Activated naive CD8-positive, alpha-beta T cell treated with anti-CD3 and anti-CD28 coated beads, Interleukin-2, amount 50 U/mL, for 24 hours (primary cell): ENCODE results near the gene HRH1.

Experiments used
- ATAC-seq: fragments of 150-1000 bp; cut with Tn5 transposase; one replicate; pipeline ENCODE4 v1.10.0; 2021
- DNase-seq: peaks from one replicate; pipeline ENCODE4 v3.0.0; 2021
- H3K27ac Mint-ChIP-seq: one replicate; pipeline ENCODE4 v1.8.0; 2021; ENCODE audit warnings: mild to moderate bottlenecking, mixed read lengths
- H3K27me3 Mint-ChIP-seq: one replicate; pipeline ENCODE4 v1.8.0; 2021; ENCODE audit warnings: mixed read lengths
- H3K36me3 Mint-ChIP-seq: one replicate; pipeline ENCODE4 v1.8.0; 2021; ENCODE audit warnings: low read depth, mixed read lengths
- H3K4me1 Mint-ChIP-seq: one replicate; pipeline ENCODE4 v1.8.0; 2021; ENCODE audit warnings: mixed read lengths
- H3K4me3 Mint-ChIP-seq: one replicate; pipeline ENCODE4 v1.8.0; 2021; ENCODE audit warnings: mild to moderate bottlenecking, moderate library complexity, mixed read lengths
- H3K9me3 Mint-ChIP-seq: one replicate; pipeline ENCODE4 v1.8.0; 2021; ENCODE audit warnings: mixed read lengths

Gene HRH1

DNA sequence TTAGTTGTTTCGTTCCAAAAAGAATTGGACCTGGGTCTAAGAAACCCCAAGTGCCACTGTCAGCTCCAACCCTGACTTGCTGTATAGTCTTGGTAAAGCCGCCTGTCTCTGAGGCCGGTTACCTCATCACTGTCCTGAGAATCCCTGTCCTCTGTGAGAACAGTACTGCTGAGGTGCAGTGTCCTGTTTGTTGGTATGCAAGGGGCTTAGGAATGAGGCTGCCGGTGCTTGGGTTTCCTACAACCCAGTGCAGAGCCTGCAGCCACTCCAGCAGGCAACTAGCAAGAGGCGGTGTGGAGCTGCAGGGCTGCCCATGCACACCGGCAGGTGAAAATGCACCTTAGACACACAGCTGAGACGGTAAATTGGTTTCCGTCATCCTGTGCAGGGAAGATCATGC lies 65.9 kb downstream of the HRH1 start:
- Mint-ChIP-seq H3K36me3 (no peaks in the 10 kb centered on the region), H3K4me3 (no peak overlapping the region), H3K27me3 (peaks cover 9% of the 10 kb centered on the region), H3K9me3 (no peaks in the 10 kb centered on the region), H3K4me1 (peaks cover 6% of the 10 kb centered on the region), H3K27ac (no peak overlapping the region)
- no peak for DNase-seq
- no peak for ATAC-seq

GRCh38 chr3:11221818-11222415 lies 67.6 kb downstream of the HRH1 start:
- Mint-ChIP-seq H3K36me3 (no peaks in the 10 kb centered on the region), H3K27me3 (peaks cover 9% of the 10 kb centered on the region), H3K4me1 (peaks cover 17% of the 10 kb centered on the region), H3K4me3 (no peak overlapping the region), H3K9me3 (no peaks in the 10 kb centered on the region), H3K27ac (no peak overlapping the region)
- DNase-seq (no peak), ATAC-seq (no peak)

- Mint-ChIP-seq H3K4me3 (no peak overlapping the region), H3K27ac (no peak overlapping the region), H3K9me3 (no peaks in the 10 kb centered on the region), H3K36me3 (no peaks in the 10 kb centered on the region), H3K27me3 (peaks cover 3% of the 10 kb centered on the region), H3K4me1 (peaks cover 25% of the 10 kb centered on the region)
- ATAC-seq: no peak
- DNase-seq: no peak
Measured at GRCh38 chr3:11224010-11224409, 69.7 kb downstream of the HRH1 start.

DNA sequence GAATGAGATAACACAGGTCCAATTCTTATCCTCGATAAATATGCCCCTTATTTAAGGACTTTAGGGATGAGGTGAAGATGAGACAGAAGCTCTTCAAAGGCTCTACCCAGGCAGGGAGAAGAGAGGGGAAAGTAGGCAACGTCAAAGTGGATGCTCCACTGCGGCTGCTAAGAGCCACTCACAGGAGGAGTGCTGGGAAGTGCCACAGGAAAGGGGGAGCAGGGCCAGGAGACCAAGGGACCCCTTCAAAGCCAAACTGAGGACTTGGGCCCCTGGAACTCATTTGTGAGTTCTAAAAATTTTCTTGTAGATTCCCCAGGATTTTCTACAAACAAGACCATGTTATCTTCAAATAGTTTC lies 70.6 kb downstream of the HRH1 start:
- H3K27ac Mint-ChIP-seq: no peak overlapping the region

GRCh38 chr3:11226042-11226370 lies 71.7 kb downstream of the HRH1 start:
- Mint-ChIP-seq H3K27me3 (peaks cover 3% of the 10 kb centered on the region), H3K36me3 (no peaks in the 10 kb centered on the region), H3K4me3 (peak overlapping the region; percentile 26), H3K4me1 (peaks cover 29% of the 10 kb centered on the region), H3K27ac (peak overlapping the region; percentile 48), H3K9me3 (no peaks in the 10 kb centered on the region)
- ATAC-seq: no peak
- DNase-seq: no peak

More for the DNA sequence above, 70.6 kb downstream of the HRH1 start:
- ATAC-seq: no peak
- Mint-ChIP-seq H3K27me3 (peaks cover 3% of the 10 kb centered on the region), H3K4me3 (no peak overlapping the region), H3K4me1 (peaks cover 25% of the 10 kb centered on the region), H3K36me3 (no peaks in the 10 kb centered on the region), H3K9me3 (no peaks in the 10 kb centered on the region)
- no peak for DNase-seq

- peaks cover 30% of the 10 kb centered on the region for H3K4me1 Mint-ChIP-seq
- H3K4me3 Mint-ChIP-seq: no peak overlapping the region
- no peak for ATAC-seq
- no peaks in the 10 kb centered on the region for H3K9me3 Mint-ChIP-seq
- H3K27ac Mint-ChIP-seq: no peak overlapping the region
- no peaks in the 10 kb centered on the region for H3K27me3 Mint-ChIP-seq
- no peak for DNase-seq
- no peaks in the 10 kb centered on the region for H3K36me3 Mint-ChIP-seq
Measured at GRCh38 chr3:11228041-11228440, 73.7 kb downstream of the HRH1 start.

DNA sequence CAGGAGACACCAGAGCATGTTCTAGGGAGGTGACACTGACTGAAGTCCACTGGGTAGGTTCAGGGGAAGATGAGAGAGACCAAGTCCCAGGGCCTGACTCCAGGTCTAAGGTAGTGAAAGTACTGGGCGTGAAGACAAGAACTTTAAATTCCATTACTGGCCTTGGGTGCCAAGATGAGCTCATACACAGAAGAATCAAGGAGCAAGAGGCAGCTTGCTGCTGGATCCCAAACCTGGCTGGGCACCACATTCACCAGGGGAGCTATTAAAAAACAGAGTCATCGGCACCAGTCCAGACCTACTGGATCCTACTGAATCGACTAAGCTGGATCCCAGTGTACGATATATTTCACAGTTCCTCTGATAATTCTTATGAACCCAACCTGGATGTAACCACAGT lies 75.8 kb downstream of the HRH1 start:
- Mint-ChIP-seq H3K27me3 (no peaks in the 10 kb centered on the region), H3K27ac (no peak overlapping the region), H3K36me3 (no peaks in the 10 kb centered on the region), H3K9me3 (no peaks in the 10 kb centered on the region), H3K4me3 (no peak overlapping the region), H3K4me1 (peaks cover 25% of the 10 kb centered on the region)
- no peak for ATAC-seq
- DNase-seq: no peak

DNA sequence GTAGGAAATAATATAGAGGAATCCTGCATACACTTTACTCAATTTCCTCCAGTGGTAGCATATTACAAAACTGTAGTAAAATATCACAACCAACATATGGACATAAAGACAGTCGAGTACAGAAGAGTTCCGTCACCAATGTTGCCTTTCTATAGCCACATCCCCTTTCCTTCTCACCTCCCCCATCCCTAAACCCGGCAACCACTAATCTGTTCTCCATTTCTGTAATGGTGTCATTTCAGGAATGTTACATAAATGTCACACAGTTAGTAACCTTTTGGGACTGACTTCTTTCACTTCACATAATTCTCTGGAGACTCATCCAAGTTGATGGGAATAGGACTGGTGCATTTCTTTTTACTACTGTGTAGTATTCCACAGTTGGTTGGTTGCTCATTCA lies 76.5 kb downstream of the HRH1 start:
- Mint-ChIP-seq H3K9me3 (no peaks in the 10 kb centered on the region), H3K4me1 (peaks cover 20% of the 10 kb centered on the region), H3K27me3 (peaks cover 5% of the 10 kb centered on the region), H3K27ac (no peak overlapping the region), H3K4me3 (no peak overlapping the region), H3K36me3 (no peaks in the 10 kb centered on the region)
- no peak for DNase-seq
- ATAC-seq: no peak

DNA sequence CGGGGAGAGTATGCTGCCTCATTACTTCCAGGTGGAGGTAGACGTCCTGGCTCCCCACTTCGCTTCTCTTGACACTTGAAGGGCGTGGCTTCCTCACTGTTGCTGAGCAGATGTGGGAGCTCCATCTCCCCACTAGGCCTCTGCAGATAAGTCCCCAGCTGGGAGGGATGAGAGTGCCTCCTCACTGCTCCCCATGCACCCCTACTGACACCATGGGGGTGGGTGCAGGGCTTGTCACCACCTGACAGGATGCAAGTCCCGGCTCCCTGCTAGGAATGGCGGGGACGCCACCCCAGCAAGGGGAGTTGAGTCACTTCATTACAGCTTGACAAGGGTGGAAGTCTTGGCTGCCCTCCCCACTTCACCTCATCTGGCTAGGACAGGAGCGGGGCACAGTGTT lies 81.1 kb downstream of the HRH1 start:
- Mint-ChIP-seq H3K27ac (no peak overlapping the region), H3K27me3 (peaks cover 5% of the 10 kb centered on the region), H3K4me1 (peaks cover 42% of the 10 kb centered on the region), H3K4me3 (no peak overlapping the region), H3K36me3 (peaks cover 6% of the 10 kb centered on the region), H3K9me3 (peaks cover 17% of the 10 kb centered on the region)
- ATAC-seq (no peak), DNase-seq (no peak)

GRCh38 chr3:11236588-11237461 lies 82.5 kb downstream of the HRH1 start:
- H3K27ac Mint-ChIP-seq: no peak overlapping the region
- peaks cover 48% of the 10 kb centered on the region for H3K4me1 Mint-ChIP-seq
- H3K9me3 Mint-ChIP-seq: peaks cover 22% of the 10 kb centered on the region
- H3K4me3 Mint-ChIP-seq: no peak overlapping the region
- no peak for ATAC-seq
- DNase-seq: peak; percentile 88
- peaks cover 9% of the 10 kb centered on the region for H3K36me3 Mint-ChIP-seq
- H3K27me3 Mint-ChIP-seq: peaks cover 5% of the 10 kb centered on the region

DNA sequence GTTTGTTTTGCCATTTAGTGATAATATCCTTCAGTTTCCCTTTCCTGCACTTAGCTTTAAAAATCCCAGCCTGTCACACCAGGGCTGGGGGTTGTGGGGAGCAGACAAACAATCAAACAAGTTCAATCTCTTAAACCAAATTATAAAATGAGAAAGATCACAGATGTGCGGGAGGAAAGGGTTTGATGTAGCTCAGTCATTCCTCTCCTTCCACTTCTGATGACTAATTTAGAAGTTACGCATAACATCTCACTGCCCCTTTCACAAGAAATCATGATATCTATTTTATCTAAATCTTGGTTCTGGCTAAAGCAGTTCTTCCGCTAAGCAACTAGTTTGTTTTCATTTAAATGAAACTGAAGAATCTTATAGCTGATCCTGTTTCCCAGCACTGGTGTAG lies 83.8 kb downstream of the HRH1 start:
- H3K9me3 Mint-ChIP-seq: peaks cover 22% of the 10 kb centered on the region
- H3K4me3 Mint-ChIP-seq: peak overlapping the region; percentile 59
- H3K27ac Mint-ChIP-seq: peak overlapping the region; percentile 98
- peaks cover 5% of the 10 kb centered on the region for H3K27me3 Mint-ChIP-seq
- H3K4me1 Mint-ChIP-seq: peaks cover 51% of the 10 kb centered on the region
- ATAC-seq (peak; percentile 38), DNase-seq (peak; percentile 17)
- H3K36me3 Mint-ChIP-seq: peaks cover 9% of the 10 kb centered on the region

DNA sequence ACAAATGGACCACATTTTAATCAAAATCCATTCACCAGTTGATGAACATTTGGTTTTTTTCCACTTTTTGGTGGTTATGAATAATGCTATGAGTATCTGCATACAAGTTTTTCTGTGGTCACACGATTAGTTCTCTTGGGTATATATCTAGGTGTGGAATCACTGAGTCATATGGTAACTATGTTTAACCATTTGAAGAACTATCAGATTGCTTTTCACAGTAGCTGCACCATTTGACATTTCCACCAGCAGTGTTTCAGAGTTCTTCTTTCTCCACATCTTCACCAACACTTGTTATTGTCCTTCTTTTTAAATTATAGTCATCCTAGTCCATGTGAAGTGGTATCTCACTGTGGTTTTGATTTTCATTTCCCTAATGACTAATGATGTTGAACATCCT lies 84.6 kb downstream of the HRH1 start:
- DNase-seq (no peak), ATAC-seq (peak; percentile 60)
- Mint-ChIP-seq H3K9me3 (peaks cover 22% of the 10 kb centered on the region), H3K4me1 (peaks cover 51% of the 10 kb centered on the region), H3K27ac (peak overlapping the region; percentile 98), H3K4me3 (peak overlapping the region; percentile 59), H3K27me3 (peaks cover 7% of the 10 kb centered on the region), H3K36me3 (peaks cover 9% of the 10 kb centered on the region)

DNA sequence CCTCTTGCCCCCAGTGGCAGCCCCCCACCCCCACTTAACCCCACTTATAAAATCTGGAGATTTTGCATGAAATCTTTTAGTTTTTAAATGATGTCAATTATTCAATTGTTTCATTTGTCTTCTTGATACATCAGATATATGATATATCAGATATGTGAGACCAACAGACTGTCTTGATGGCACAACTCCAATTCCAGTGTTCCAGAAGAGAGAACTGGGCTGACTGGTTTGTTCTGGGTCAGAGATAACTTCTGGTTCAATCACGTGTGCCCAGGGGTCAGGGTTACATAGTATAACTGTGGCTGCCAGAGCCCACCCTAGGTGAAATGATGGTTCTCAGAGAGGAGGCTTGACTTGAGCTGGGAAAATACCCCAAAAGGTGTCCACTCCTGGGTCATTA lies 85.5 kb downstream of the HRH1 start:
- H3K27me3 Mint-ChIP-seq: peaks cover 7% of the 10 kb centered on the region
- H3K9me3 Mint-ChIP-seq: peaks cover 22% of the 10 kb centered on the region
- no peak overlapping the region for H3K4me3 Mint-ChIP-seq
- ATAC-seq (no peak), DNase-seq (no peak)
- peaks cover 54% of the 10 kb centered on the region for H3K4me1 Mint-ChIP-seq
- peak overlapping the region; percentile 98 for H3K27ac Mint-ChIP-seq
- peaks cover 9% of the 10 kb centered on the region for H3K36me3 Mint-ChIP-seq

GRCh38 chr3:11240496-11240895 lies 86.2 kb downstream of the HRH1 start:
- peaks cover 3% of the 10 kb centered on the region for H3K27me3 Mint-ChIP-seq

GRCh38 chr3:11244121-11244677 lies 89.9 kb downstream of the HRH1 start:
- H3K9me3 Mint-ChIP-seq: peaks cover 11% of the 10 kb centered on the region
- H3K27me3 Mint-ChIP-seq: peaks cover 2% of the 10 kb centered on the region
- ATAC-seq (no peak), DNase-seq (no peak)
- no peak overlapping the region for H3K27ac Mint-ChIP-seq
- peaks cover 29% of the 10 kb centered on the region for H3K4me1 Mint-ChIP-seq
- peaks cover 6% of the 10 kb centered on the region for H3K36me3 Mint-ChIP-seq
- H3K4me3 Mint-ChIP-seq: no peak overlapping the region

More at GRCh38 chr3:11240496-11240895, 86.2 kb downstream of the HRH1 start:
- peak; percentile 80 for ATAC-seq
- H3K9me3 Mint-ChIP-seq: peaks cover 22% of the 10 kb centered on the region
- peak overlapping the region; percentile 52 for H3K4me3 Mint-ChIP-seq
- peak overlapping the region; percentile 98 for H3K27ac Mint-ChIP-seq
- peaks cover 9% of the 10 kb centered on the region for H3K36me3 Mint-ChIP-seq
- peaks cover 55% of the 10 kb centered on the region for H3K4me1 Mint-ChIP-seq
- peak; percentile 53 for DNase-seq
